HG02642 (cell line): Measurements from ENCODE around the gene OARD1.
A peak's percentile ranks its signal among the peaks of the same experiment; 100 is the strongest.
"Not testable (repeated sequence)": the region's sequence is repeated elsewhere in the genome, so short reads cannot be mapped to it uniquely, and the experiment has no call there.

Source experiments
- ATAC-seq: cut with Tn5 transposase; IDR thresholded peaks from one replicate; pipeline ENCODE4 v1.9.1; 2021; ENCODE audit warnings: mild to moderate bottlenecking; ENCODE audit not compliant: unreplicated experiment, poor library complexity

OARD1 gene

DNA sequence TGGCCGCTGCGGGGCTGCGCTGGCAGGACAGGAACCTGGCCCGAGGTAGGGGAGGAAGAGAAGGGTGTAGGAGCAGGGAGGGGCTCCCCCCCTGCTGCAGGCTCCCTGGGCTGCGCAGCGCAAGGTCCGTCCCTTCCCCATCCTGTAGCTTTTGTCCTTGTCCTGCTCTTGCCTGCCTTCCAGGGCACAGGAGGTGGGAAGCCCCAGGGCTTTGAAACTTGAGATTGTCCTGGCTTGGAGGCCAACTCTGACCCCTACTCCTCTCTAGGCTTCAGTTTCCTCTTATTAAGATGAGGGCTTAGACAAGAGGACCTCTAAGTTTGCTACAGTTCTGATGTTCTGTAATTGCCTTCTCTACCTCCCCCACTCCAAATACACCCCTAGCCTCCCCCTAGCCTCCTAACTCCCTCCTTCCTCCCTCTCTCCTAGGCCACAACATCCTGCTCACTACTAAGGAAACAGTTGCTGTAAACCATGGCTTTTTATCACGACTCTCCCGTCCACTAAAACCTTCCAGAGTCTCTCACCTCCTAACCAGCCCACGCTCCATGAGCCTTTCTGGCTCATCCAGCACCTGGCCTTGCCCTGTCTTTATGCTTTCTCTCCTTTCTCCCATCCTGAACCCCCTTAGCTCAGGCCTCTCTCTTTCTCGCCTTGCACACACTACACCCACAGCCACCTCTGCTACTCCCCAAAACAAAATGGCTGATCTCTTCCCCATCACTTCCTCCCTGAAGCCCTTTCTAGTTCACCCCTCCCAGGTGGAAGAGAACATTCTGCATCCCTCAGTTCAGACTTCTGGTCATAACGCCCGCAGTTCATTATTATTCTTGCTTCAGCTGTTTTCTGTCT, 43.4 kb downstream of the OARD1 start:
- peak; percentile 51 for ATAC-seq

DNA sequence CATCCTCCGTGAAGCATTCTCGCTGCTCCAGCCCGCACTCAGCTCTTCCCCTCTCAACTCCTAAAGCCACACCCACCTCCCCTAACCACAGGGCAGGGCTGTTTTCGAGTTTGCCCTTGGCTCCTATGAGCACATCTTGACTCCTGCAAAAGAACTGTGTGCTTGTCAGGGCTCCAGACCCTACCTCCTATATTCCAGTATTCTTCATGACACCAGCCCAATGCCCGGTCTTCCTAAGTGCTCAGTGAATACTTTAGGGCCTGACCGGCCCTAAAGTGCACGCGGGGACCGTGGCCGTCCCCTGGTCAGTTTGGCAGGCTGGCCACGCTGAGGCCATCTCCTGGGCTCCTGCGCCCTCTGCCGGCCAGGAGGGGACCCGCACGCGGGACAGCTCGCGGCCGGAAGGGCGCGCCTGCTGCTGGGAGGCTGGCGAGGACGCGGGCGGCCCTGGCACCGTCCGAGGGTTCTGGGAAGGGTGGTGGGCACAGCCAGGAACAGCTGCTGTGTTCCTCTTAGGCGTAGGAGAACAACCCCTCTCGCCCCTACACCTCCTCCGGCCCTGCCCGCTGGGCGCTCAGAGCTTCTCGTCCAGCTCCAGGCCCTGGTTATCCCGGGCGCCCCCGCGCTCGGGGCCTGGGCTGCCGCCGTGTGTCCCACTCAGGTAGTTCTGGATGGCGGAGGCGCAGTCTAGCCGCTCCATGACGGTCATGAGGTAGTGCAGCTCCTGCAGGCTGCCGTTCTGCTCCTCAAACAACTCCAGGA, 44.2 kb downstream of the OARD1 start:
- ATAC-seq = peak; percentile 92

DNA sequence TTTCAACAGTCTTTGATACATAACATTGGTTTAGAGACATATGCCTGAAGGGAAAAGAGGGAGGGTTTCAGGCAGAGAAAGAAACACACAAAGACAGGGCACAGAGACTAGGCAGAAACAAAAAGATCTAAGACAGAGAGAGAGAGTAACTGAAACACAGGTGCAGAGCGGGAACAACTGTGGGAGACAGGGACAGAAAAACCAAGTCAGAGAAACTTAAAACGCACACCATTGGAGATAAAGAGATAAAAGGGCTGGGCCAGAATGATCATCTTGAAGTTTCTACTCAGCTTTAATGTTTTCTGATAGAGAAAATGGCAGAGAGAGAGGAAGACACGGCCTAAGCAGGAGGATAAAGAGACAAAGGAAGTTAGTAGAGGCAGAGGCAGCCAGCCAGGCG, 44.9 kb downstream of the OARD1 start:
- no peak for ATAC-seq

DNA sequence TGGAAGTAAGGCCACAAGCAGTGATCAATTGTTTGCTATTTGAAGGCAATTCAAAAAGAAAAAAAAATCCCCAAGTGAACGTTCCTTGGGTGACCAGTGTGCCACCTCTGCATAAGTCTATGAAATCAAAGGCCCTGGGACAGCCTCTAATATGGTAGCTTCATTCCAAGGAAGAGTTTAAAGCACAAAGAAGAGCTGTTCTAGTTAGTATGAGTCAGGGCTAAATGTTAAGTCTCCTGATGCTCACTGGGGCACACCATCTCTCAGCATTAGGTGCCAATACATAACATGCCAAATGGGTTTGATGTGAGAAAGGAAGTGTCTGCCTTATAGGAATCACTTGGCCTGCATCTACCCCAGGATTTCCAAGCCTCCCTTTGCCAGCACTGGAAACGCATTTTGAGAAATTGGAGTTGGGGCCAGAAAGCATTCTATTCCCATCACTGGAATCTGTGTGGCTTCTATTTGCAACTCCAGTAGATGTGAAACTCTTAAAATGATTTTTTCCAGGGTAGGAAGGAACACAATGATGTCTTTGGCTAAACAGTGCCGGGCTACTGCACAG, 46.1 kb downstream of the OARD1 start:
- no peak for ATAC-seq

DNA sequence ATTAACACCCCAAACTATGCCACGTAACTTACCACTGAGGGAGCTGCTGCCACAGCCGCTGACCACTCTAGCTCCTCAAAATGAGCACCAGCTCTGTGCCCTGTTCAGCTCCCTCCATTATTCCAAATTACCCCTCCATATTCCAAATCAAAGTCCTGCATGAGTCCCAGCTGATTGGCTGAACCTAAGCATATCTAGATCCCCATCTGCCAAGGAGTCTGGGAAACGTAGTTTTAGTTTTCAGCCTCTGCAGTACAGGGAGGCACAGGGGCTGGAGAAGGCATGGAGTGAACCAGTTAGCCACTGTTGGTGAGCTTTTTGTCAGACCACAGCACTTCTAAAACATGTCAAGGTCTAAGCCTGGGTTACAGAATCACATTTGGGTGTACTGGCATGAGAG, 49.0 kb downstream of the OARD1 start:
- no peak for ATAC-seq

DNA sequence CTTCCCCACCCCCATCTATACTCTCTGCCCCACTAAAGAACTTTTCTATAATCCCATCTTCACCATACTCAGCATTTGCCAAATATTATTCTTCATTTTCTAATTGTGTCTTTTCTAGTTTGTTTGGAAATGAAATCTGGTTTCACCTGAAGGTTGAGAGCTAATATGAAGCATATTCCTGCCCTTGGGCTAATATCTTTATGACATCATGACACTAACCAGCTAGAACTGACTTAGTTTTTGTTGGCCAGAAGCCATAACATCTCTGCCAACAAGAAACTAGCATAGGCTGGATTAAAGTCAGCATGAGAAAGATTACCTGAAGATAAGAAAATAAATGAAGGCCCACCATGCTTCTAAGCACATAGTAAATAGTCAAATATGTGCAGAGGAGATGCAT, 49.9 kb downstream of the OARD1 start:
- ATAC-seq = no peak

DNA sequence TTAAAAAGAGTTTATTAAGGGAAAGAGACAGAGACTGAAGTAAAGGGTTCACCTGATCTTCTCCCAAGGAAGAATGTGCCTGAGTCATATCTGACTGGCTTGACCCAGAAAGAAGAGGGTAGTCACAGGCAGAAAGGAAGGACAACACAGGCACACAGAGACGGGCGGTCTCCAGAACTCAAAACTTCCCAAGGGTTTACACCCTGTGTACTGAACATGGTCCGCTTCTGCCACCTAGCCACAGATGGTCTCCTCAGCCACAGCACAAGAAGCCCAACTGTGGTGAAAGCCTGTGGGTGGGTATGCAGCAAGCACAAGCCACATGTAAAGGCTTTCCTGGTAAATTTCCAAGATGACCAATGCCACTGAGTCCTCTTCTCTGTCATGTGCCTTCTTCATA, 50.3 kb downstream of the OARD1 start:
- ATAC-seq = no peak

DNA sequence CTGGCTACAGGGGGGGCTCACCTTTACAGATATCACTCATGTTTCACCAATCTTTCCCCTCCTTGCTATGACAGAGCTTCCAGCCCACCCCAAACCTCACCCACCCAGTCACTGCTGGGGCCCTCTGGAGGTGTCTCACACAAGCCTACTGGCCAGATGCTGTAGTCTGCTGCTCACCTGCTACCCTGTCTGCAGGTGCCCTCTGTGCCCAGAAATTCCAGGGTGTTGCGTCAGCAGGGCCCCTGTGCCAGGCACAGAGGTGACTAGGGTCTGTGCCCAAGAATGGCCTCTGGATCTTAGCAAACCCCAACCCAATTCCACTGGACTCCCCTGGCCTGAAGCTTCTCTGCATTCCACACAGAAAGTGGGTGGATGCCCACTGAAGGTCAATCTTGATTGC, 54.5 kb downstream of the OARD1 start:
- ATAC-seq = no peak

DNA sequence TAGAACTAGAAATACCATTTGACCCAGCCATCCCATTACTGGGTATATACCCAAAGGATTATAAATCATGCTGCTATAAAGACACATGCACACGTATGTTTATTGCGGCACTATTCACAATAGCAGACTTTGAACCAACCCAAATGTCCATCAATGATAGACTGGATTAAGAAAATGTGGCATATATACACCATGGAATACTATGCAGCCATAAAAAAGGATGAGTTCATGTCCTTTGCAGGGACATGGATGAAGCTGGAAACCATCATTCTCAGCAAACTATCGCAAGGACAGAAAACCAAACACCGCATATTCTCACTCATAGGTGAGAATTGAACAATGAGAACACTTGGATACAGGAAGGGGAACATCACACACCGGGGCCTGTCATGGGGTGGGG, 56.3 kb downstream of the OARD1 start:
- ATAC-seq = not testable (repeated sequence)

DNA sequence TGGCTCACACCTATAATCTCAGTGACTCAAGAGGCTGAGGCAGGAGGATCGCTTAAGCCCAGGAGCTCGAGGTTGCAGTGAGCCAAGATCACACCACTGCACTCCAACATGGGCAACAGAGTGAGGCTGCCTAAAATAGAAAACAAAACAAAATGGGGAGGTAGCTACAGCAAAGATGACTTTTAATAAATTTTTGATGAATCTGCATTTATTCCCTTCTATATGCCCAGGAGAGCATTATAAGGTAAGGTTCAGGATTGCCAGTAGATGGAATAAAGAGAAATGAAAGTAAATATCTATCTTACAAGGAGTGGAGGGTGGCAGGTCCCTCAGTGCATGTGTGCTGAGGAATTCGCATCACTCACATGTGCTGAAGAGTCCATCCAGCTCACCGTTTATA, 57.4 kb downstream of the OARD1 start:
- no peak for ATAC-seq
